ENCODE data around the gene POLR2M.

The POLR2M gene

GRCh38 chr15:57743424-57743823 lies 36.9 kb downstream of the POLR2M start:
- no peak for DNase-seq

- DNase-seq, result no peak
These were observed 40.3 kb downstream of the POLR2M start for GRCh38 chr15:57746786-57747185.

- DNase-seq, result peak; percentile 60
These were observed 40.8 kb downstream of the POLR2M start for GRCh38 chr15:57747206-57747896.

- DNase-seq, result no peak
These were observed 44.8 kb downstream of the POLR2M start for GRCh38 chr15:57751177-57751800.

GRCh38 chr15:57752436-57752835 lies 45.9 kb downstream of the POLR2M start:
- DNase-seq, result no peak

- no peak for DNase-seq
These were observed 46.3 kb downstream of the POLR2M start for GRCh38 chr15:57752840-57753239.

GRCh38 chr15:57756466-57756865 lies 50.0 kb downstream of the POLR2M start:
- no peak for DNase-seq

GRCh38 chr15:57758560-57758959 lies 52.0 kb downstream of the POLR2M start:
- no peak for DNase-seq

GRCh38 chr15:57761562-57761961 lies 55.0 kb downstream of the POLR2M start:
- no peak for DNase-seq

GRCh38 chr15:57762302-57762701 lies 55.8 kb downstream of the POLR2M start:
- DNase-seq, result no peak

- no peak for DNase-seq
These were observed 56.9 kb downstream of the POLR2M start for GRCh38 chr15:57763176-57763964.
